H1 (cell line): ENCODE results near the gene WNT11. TPM values are rescaled to one million over a fixed set of nuclear protein-coding genes. Genes with fewer than 3 reads are reported as not detected.

Experiments
- CTCF ChIA-PET: fragments of 300-600 bp; sonication (Branson Sonifier 250); formaldehyde crosslinking; loops from one replicate; lab custom pipeline; 2021; ENCODE audit not compliant: partially characterized antibody; lab: Charles Lee
- POLR2A ChIA-PET: fragments of 300-600 bp; sonication (Branson Sonifier 250); formaldehyde crosslinking; loops from one replicate; lab custom pipeline; 2021; ENCODE audit warnings: inconsistent platforms; ENCODE audit not compliant: partially characterized antibody; lab: Charles Lee
- DNase-seq, 2 experiments: peaks; one replicate each; pipeline versions ENCODE4 v3.0.0 to v3.0.0-alpha.2; 2010 to 2022; ENCODE audit warnings: low spot score in 2 of 2, low read depth in 1 of 2, mixed read lengths in 1 of 2
- FAIRE-seq: peaks from 2 replicates; lab custom pipeline; 2011; peaks lifted over from hg19 to GRCh38; lab: Jason Lieb, UNC
- H2AFZ ChIP-seq: 2 replicates; pipeline ENCODE4 v1.8.1; 2012; ENCODE audit warnings: low read length, inconsistent platforms
- H2AK5ac ChIP-seq: 2 replicates; pipeline ENCODE4 v1.6.1; 2013; ENCODE audit warnings: low read depth, low read length
- H2BK120ac ChIP-seq: replicated peaks from 2 replicates; pipeline ENCODE3; 2013; ENCODE audit warnings: low read depth, low read length, inconsistent platforms
- H2BK12ac ChIP-seq: 2 replicates; pipeline ENCODE4 v1.6.1; 2013; ENCODE audit warnings: low read depth, low read length
- H2BK15ac ChIP-seq: 2 replicates; pipeline ENCODE4 v1.6.1; 2013; ENCODE audit warnings: low read length
- H2BK20ac ChIP-seq: 2 replicates; pipeline ENCODE4 v1.6.1; 2013; ENCODE audit warnings: low read length
- H2BK5ac ChIP-seq: 2 replicates; pipeline ENCODE4 v1.6.1; 2013; ENCODE audit warnings: low read depth, low read length
- H3K14ac ChIP-seq: 2 replicates; pipeline ENCODE4 v1.6.1; 2013; ENCODE audit warnings: inconsistent platforms; ENCODE audit not compliant: insufficient read length
- H3K18ac ChIP-seq: 2 replicates; pipeline ENCODE4 v1.6.1; 2013; ENCODE audit warnings: low read length; ENCODE audit errors: extremely low read depth
- H3K23ac ChIP-seq: 2 replicates; pipeline ENCODE4 v1.6.1; 2013; ENCODE audit warnings: inconsistent platforms; ENCODE audit not compliant: insufficient read length
- H3K23me2 ChIP-seq: 2 replicates; pipeline ENCODE4 v1.6.1; 2013; ENCODE audit warnings: low read depth, low read length
- H3K27ac ChIP-seq: 2 replicates; pipeline ENCODE4 v1.6.1; 2011; ENCODE audit warnings: low read depth, low read length, inconsistent platforms
- H3K27me3 ChIP-seq, 4 experiments: replicated peaks in 1 of 4; 1 replicate in 1 of 4; 2 replicates in 3 of 4; pipeline versions ENCODE4 v1.6.1 to v1.8.1; 2011 to 2013; ENCODE audit warnings: low read length in 3 of 4, mild to moderate bottlenecking in 3 of 4, inconsistent platforms in 2 of 4, mixed read lengths in 2 of 4, moderate library complexity in 1 of 4; ENCODE audit not compliant: control insufficient read depth in 3 of 4, insufficient read depth in 3 of 4; ENCODE audit errors: extremely low read depth in 1 of 4
- H3K36me3 ChIP-seq, 4 experiments: 2 replicates each; pipeline versions ENCODE4 v1.6.1 to v1.8.1; 2011 to 2013; ENCODE audit warnings: mild to moderate bottlenecking in 4 of 4, low read length in 3 of 4, moderate library complexity in 2 of 4, control low read depth in 1 of 4, inconsistent platforms in 1 of 4; ENCODE audit not compliant: insufficient read depth in 4 of 4, control insufficient read depth in 2 of 4
- H3K4ac ChIP-seq: replicated peaks from 2 replicates; pipeline ENCODE3; 2013; ENCODE audit warnings: low read length, low read depth, mixed read lengths, inconsistent platforms; ENCODE audit not compliant: insufficient read length
- H3K4me1 ChIP-seq, 4 experiments: replicated peaks in 1 of 4; 1 replicate in 1 of 4; 2 replicates in 3 of 4; pipeline versions ENCODE4 v1.6.1 to v1.8.1; 2011 to 2013; ENCODE audit warnings: low read length in 3 of 4, inconsistent platforms in 2 of 4, mixed read lengths in 1 of 4; ENCODE audit not compliant: insufficient read depth in 4 of 4, control insufficient read depth in 3 of 4
- H3K4me2 ChIP-seq, 2 experiments: 2 replicates each; pipeline versions ENCODE4 v1.6.1 to v1.8.1; 2011 to 2013; ENCODE audit warnings: low read depth in 2 of 2, low read length in 2 of 2, control low read depth in 1 of 2, inconsistent platforms in 1 of 2, mild to moderate bottlenecking in 1 of 2; ENCODE audit not compliant: insufficient read depth in 1 of 2
- H3K4me3 ChIP-seq, 4 experiments: fragments of 200-600, 300-600 bp in 1 of 4; sonication (generic), shearing (Covaris generic), sonication (Bioruptor Twin) in 1 of 4; 2 replicates each; pipeline versions ENCODE4 v1.5.1 to v1.8.1; 2011 to 2016; ENCODE audit warnings: low read length in 4 of 4, low read depth in 3 of 4, control low read depth in 2 of 4, inconsistent platforms in 2 of 4, mild to moderate bottlenecking in 2 of 4, mixed read lengths in 1 of 4, moderate library complexity in 1 of 4; ENCODE audit not compliant: insufficient read depth in 2 of 4; ENCODE audit errors: extremely low read depth in 1 of 4
- H3K56ac ChIP-seq: replicated peaks from 2 replicates; pipeline ENCODE3; 2013; ENCODE audit warnings: low read depth, mild to moderate bottlenecking, mixed read lengths, low read length, inconsistent platforms; ENCODE audit not compliant: insufficient read length
- H3K79me1 ChIP-seq: 2 replicates; pipeline ENCODE4 v1.6.1; 2013; ENCODE audit warnings: low read depth, low read length, control low read depth
- H3K79me2 ChIP-seq, 2 experiments: 2 replicates each; pipeline versions ENCODE4 v1.6.1 to v1.8.1; 2012 to 2013; ENCODE audit warnings: low read length in 2 of 2, mild to moderate bottlenecking in 2 of 2, inconsistent platforms in 1 of 2; ENCODE audit not compliant: insufficient read depth in 2 of 2, control insufficient read depth in 1 of 2
- H3K9ac ChIP-seq, 4 experiments: replicated peaks in 1 of 4; 1 replicate in 1 of 4; 2 replicates in 3 of 4; pipeline versions ENCODE4 v1.6.1 to v1.8.1; 2011 to 2013; ENCODE audit warnings: low read depth in 3 of 4, low read length in 3 of 4, control low read depth in 2 of 4, mild to moderate bottlenecking in 2 of 4, moderate library complexity in 2 of 4, inconsistent platforms in 1 of 4; ENCODE audit errors: extremely low read depth in 1 of 4
- H3K9me3 ChIP-seq, 2 experiments: 2 replicates each; pipeline versions ENCODE4 v1.6.1 to v1.8.1; 2012 to 2013; ENCODE audit warnings: mild to moderate bottlenecking in 2 of 2, moderate library complexity in 2 of 2, control low read depth in 1 of 2, inconsistent platforms in 1 of 2, low read depth in 1 of 2, low read length in 1 of 2, mixed read lengths in 1 of 2; ENCODE audit not compliant: insufficient read depth in 2 of 2
- H4K20me1 ChIP-seq, 2 experiments: replicated peaks in 1 of 2; 2 replicates each; pipeline versions ENCODE3 to v1.8.1; 2011 to 2013; ENCODE audit warnings: inconsistent platforms in 2 of 2, low read length in 2 of 2, mild to moderate bottlenecking in 1 of 2; ENCODE audit not compliant: insufficient read depth in 2 of 2, control insufficient read depth in 1 of 2
- H4K5ac ChIP-seq: 2 replicates; pipeline ENCODE4 v1.6.1; 2013; ENCODE audit warnings: low read length, low read depth, mixed read lengths, inconsistent platforms; ENCODE audit not compliant: insufficient read length
- H4K8ac ChIP-seq: 2 replicates; pipeline ENCODE4 v1.8.0; 2013; ENCODE audit warnings: mild to moderate bottlenecking, moderate library complexity, low read length, inconsistent platforms; ENCODE audit not compliant: insufficient read depth; ENCODE audit errors: extremely low read depth
- H4K91ac ChIP-seq: replicated peaks from 2 replicates; pipeline ENCODE3; 2013; ENCODE audit warnings: low read length, mixed read lengths, inconsistent platforms; ENCODE audit not compliant: insufficient read length
- JUN ChIP-seq: IDR thresholded peaks from 2 replicates; pipeline ENCODE4 v1.6.1; 2011; ENCODE audit warnings: low read depth, mild to moderate bottlenecking, improper control_type of control experiment, low read length
- RNF2 ChIP-seq: fragments of 200-900, 300-1000 bp; sonication (generic); IDR thresholded peaks from 2 replicates; pipeline ENCODE4 v1.7.1; 2016; ENCODE audit warnings: borderline replicate concordance, low read depth, mild to moderate bottlenecking, antibody characterized with exemption, low read length; ENCODE audit not compliant: poor library complexity, severe bottlenecking; ENCODE audit errors: missing control alignments
- WGBS, 2 experiments: shearing (Covaris generic) in 1 of 2; methylation state at CpG; one replicate each; pipeline versions ENCODE4 v1.1.6 to v1.1.7; 2013 to 2015; ENCODE audit warnings: low lambda C conversion rate in 2 of 2, mixed read lengths in 2 of 2, inconsistent platforms in 1 of 2, low coverage in 1 of 2, missing lambda C conversion rate in 1 of 2; ENCODE audit not compliant: insufficient replicate concordance in 2 of 2, insufficient coverage in 1 of 2, insufficient read length in 1 of 2; ENCODE audit errors: extremely low coverage in 1 of 2, missing lambda C conversion rate in 1 of 2; 5-methylcytosine and 5-hydroxymethylcytosine counted together
- polyA plus RNA-seq, 7 experiments: library from polyadenylated mRNA; depleted of rRNA in 3 of 7; stranded (reverse) in 5 of 7; unstranded in 2 of 7; fragments of >200 nt in 5 of 7; fragments of 200-250 nt in 2 of 7; gene quantifications; 1 replicate in 5 of 7; 2 replicates in 1 of 7; 4 replicates in 1 of 7; pipeline versions ENCODE4 v1.2.1 to v1.2.3, GENCODE V29; 2011 to 2013; ENCODE audit warnings: missing spikeins in 2 of 7, mixed read lengths in 2 of 7
- total RNA-seq: library from RNA; stranded (reverse); fragmentation: NEBNext Ultra II Directional; extraction: Animal tissue kit (Norgen Biotek cat#: 25700); gene quantifications from 2 replicates; pipeline ENCODE4 v1.2.1, GENCODE V29; 2021

Gene WNT11
- total and polyA plus RNA-seq, 2 of the 8 experiments (the other 6 are each of a cell fraction or from before 2014, with no cell fraction given) = 0.11 to 0.45 TPM

DNA sequence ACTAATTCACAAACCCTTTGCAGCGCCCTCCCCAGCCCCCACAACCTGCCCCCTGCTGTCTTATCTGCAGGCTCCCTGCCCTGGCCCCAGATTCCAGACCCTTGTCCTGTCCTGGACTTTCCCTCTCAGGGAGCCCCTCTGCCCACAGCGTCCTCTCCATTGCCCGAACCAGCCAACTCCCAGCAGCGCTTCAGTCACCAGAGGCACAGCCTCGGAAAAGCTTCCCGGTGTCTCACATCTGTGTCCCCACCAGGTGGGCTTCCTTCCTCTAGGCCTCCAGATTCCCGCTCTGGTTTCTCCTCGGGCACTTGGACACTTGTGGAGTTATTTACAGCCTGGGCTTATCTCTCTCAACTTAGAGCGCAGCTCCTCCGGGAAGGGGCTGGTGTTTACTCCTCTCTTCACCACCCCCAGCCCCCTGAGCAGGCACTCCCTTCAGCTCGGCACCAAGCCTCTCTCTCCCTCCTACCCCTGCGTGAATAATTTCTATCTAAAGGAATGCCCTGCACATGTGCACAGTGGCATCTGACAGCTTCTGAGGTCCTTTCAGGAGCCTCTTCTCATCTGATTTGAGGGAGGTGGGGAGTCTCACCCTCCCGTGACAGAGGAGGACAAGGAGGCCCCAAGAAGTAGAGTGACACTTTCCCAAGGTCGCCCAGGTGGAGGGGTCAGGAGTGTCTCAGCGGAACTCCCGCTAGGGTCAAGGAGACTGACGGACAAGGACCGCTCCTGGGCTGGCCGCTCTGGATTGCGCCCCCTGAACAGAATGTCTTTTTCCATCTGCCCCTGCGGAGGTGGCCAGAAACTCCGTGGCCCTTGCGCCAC, 838 bp downstream of the WNT11 start:
- peak overlapping the region; percentile 75 to 91 for H3K4me2 ChIP-seq
- H3K14ac ChIP-seq = no peak overlapping the region
- H4K20me1 ChIP-seq = peaks cover 3 to 8% of the 10 kb centered on the region in 2 experiments
- H4K91ac ChIP-seq = no peak overlapping the region
- no peak overlapping the region for H3K56ac ChIP-seq
- H2BK20ac ChIP-seq = no peak overlapping the region
- H2BK15ac ChIP-seq = no peak overlapping the region
- H3K4me3 ChIP-seq = peak overlapping the region; percentile 26 to 62 (median 42); a peak in 7 of 8 replicates
- H2AFZ ChIP-seq = no peak overlapping the region
- H4K5ac ChIP-seq = no peak overlapping the region
- no peak overlapping the region for H3K27ac ChIP-seq
- H2BK12ac ChIP-seq = peak overlapping the region; percentile 50; the same call in 1 of the 2 replicates
- H3K79me2 ChIP-seq = no peaks in the 10 kb centered on the region
- no peak overlapping the region for H3K4ac ChIP-seq
- H3K36me3 ChIP-seq = peaks cover 0 to 4% (median 0%) of the 10 kb centered on the region in 4 experiments; a peak in 1 of 8 replicates
- no peak overlapping the region for H2BK120ac ChIP-seq
- no peak overlapping the region for H3K23ac ChIP-seq
- 10% methylated on average over 21 of the region's 23 CpGs; no CpG with 5 or more reads in 1 of the 2 experiments for WGBS, 2 experiments
- ChIA-PET CTCF (interaction anchor here (5.1 to 9.1 kb wide), 3 partner anchors 12 to 116 kb away, joined by 38 to 252 read pairs (median 83); no protein-coding TSS in a partner anchor), POLR2A (no interaction called here)
- no peak overlapping the region for H2AK5ac ChIP-seq
- H3K4me1 ChIP-seq = peaks cover 0 to 24% (median 13%) of the 10 kb centered on the region in 4 experiments; a peak in 6 of 7 replicates
- no peak overlapping the region for H4K8ac ChIP-seq
- no peaks in the 10 kb centered on the region for H3K79me1 ChIP-seq
- no peak for DNase-seq
- peaks cover 30% of the 10 kb centered on the region; the same call in 1 of the 2 replicates for H3K23me2 ChIP-seq
- TF ChIP-seq JUN (no peak), RNF2 (peak; percentile 55)
- no peak overlapping the region; the same call in 1 of the 2 replicates for H3K18ac ChIP-seq
- no peak overlapping the region for H2BK5ac ChIP-seq
- FAIRE-seq = no peak
- H3K27me3 ChIP-seq = peaks cover 59 to 70% (median 65%) of the 10 kb centered on the region in 4 experiments
- H3K9me3 ChIP-seq = no peaks in the 10 kb centered on the region; a peak in 1 of 4 replicates
- H3K9ac ChIP-seq = no peak overlapping the region
